K562 (cell line): ENCODE data around the gene RRAGD. TPM values are rescaled to one million over a fixed set of nuclear protein-coding genes. Genes with fewer than 3 reads are reported as not detected.

ENCODE experiments used
- EP400 ChIP-seq: fragments of 450-650 bp; IDR thresholded peaks from 2 replicates; pipeline ENCODE4 v1.6.1; 2017; ENCODE audit warnings: antibody characterized with exemption, mild to moderate bottlenecking, moderate library complexity
- ESRRB ChIP-seq: fragments of 250-450 bp; sonication (Bioruptor Pico); IDR thresholded peaks from 2 replicates; pipeline ENCODE4 v1.5.0; 2020; ENCODE audit warnings: mild to moderate bottlenecking, moderate library complexity, borderline replicate concordance
- FOXM1 ChIP-seq, 2 experiments: fragments of 450-650 bp in 1 of 2; sonication (generic) in 1 of 2; formaldehyde crosslinking in 1 of 2; IDR thresholded peaks; 2 replicates each; pipeline versions ENCODE4 v1.6.1 to v1.9.0; 2017 to 2022; ENCODE audit warnings: low read depth in 2 of 2, mild to moderate bottlenecking in 2 of 2, missing genetic modification reagents in 1 of 2, moderate library complexity in 1 of 2
- JUND ChIP-seq, 2 experiments: IDR thresholded peaks; 2 replicates in 1 of 2; 3 replicates in 1 of 2; pipeline ENCODE4 v1.6.1; 2011; ENCODE audit warnings: borderline replicate concordance in 2 of 2, low read depth in 2 of 2, low read length in 2 of 2, improper control_type of control experiment in 1 of 2, missing biosample characterization in 1 of 2, missing genetic modification characterization in 1 of 2, missing genetic modification reagents in 1 of 2
- MECOM ChIP-seq: fragments of 250-450 bp; sonication (Bioruptor Pico); IDR thresholded peaks from 2 replicates; pipeline ENCODE4 v1.8.0; 2022; ENCODE audit warnings: inconsistent platforms
- PHB2 ChIP-seq: fragments of 450-650 bp; IDR thresholded peaks from 2 replicates; pipeline ENCODE4 v1.6.1; 2017; ENCODE audit warnings: low read depth
- POLR3A ChIP-seq: IDR thresholded peaks from 2 replicates; pipeline ENCODE4 v1.6.1; 2011; ENCODE audit warnings: borderline replicate concordance, mild to moderate bottlenecking, moderate library complexity; ENCODE audit not compliant: insufficient read length, insufficient read depth; ENCODE audit errors: extremely low read depth
- POU5F1 ChIP-seq: fragments of 150-350 bp; IDR thresholded peaks from 2 replicates; pipeline ENCODE4 v1.6.1; 2014; ENCODE audit warnings: borderline replicate concordance, low read length, low read depth, mild to moderate bottlenecking; ENCODE audit not compliant: partially characterized antibody
- SMAD1 ChIP-seq: fragments of 150-350 bp; IDR thresholded peaks from 2 replicates; pipeline ENCODE4 v1.6.1; 2014; ENCODE audit warnings: low read length, low read depth; ENCODE audit not compliant: partially characterized antibody
- YBX1 ChIP-seq: fragments of 450-650 bp; IDR thresholded peaks from 2 replicates; pipeline ENCODE4 v1.7.1; 2016; ENCODE audit warnings: mild to moderate bottlenecking
- ZNF212 ChIP-seq: fragments of 450-650 bp; formaldehyde crosslinking; IDR thresholded peaks from 2 replicates; pipeline ENCODE4 v1.4.0; 2020; ENCODE audit warnings: mild to moderate bottlenecking
- ZNF408 ChIP-seq: fragments of 250-450 bp; sonication (Bioruptor Pico); IDR thresholded peaks from 2 replicates; pipeline ENCODE4 v1.4.0; 2020; ENCODE audit warnings: low read depth, mild to moderate bottlenecking, moderate library complexity
- ZNF717 ChIP-seq: fragments of 250-450 bp; sonication (Bioruptor Pico); IDR thresholded peaks from 2 replicates; pipeline ENCODE4 v1.5.0; 2021
- polyA plus RNA-seq, 8 experiments: library from polyadenylated mRNA; depleted of rRNA in 4 of 8; stranded (reverse) in 5 of 8; unstranded in 3 of 8; fragments of >200 nt; fragmentation: Nextera tagmentation in 2 of 8; fragmentation: Illumina TruSeq in 1 of 8; extraction: Ambion mirVana in 2 of 8; extraction: Trizol in 1 of 8; gene quantifications; 2 replicates each; pipeline versions ENCODE4 v1.2.1 to v1.2.3, GENCODE V29; 2011 to 2014; ENCODE audit warnings: inconsistent platforms in 1 of 8, missing spikeins in 1 of 8
- total RNA-seq, 7 experiments: library from RNA; depleted of rRNA in 6 of 7; stranded (reverse); fragments of >200 nt in 6 of 7; fragmentation: Illumina TruSeq in 2 of 7; extraction: Trizol in 2 of 7; gene quantifications; 2 replicates each; pipeline versions ENCODE4 v1.2.1 to v1.2.3, GENCODE V29; 2011 to 2021; ENCODE audit warnings: low replicate concordance in 1 of 7
- TF ChIP-seq, protein P1 (sequence below): sonication (generic); formaldehyde crosslinking; IDR thresholded peaks from 2 replicates; pipeline ENCODE4 v1.8.0; 2022; ENCODE audit warnings: mild to moderate bottlenecking, missing genetic modification reagents
- TF ChIP-seq, protein P2 (sequence below): fragments of 450-650 bp; IDR thresholded peaks from 2 replicates; pipeline ENCODE4 v1.6.1; 2017; ENCODE audit warnings: antibody characterized with exemption, mild to moderate bottlenecking
- TF ChIP-seq, protein P3 (sequence below): IDR thresholded peaks from 2 replicates; pipeline ENCODE4 v1.6.1; 2012; ENCODE audit warnings: low read depth, low read length, improper control_type of control experiment, borderline replicate concordance
- TF ChIP-seq, protein P4 (sequence below): fragments of 450-650 bp; formaldehyde crosslinking; IDR thresholded peaks from 2 replicates; pipeline ENCODE4 v1.4.0; 2020; ENCODE audit warnings: mild to moderate bottlenecking, moderate library complexity

Gene RRAGD
- total and polyA plus RNA-seq, 9 of the 15 experiments (the other 6 are each of a cell fraction or from before 2014, with no cell fraction given), result 0.03 to 0.07 (median 0.04) TPM; not detected in 6

DNA sequence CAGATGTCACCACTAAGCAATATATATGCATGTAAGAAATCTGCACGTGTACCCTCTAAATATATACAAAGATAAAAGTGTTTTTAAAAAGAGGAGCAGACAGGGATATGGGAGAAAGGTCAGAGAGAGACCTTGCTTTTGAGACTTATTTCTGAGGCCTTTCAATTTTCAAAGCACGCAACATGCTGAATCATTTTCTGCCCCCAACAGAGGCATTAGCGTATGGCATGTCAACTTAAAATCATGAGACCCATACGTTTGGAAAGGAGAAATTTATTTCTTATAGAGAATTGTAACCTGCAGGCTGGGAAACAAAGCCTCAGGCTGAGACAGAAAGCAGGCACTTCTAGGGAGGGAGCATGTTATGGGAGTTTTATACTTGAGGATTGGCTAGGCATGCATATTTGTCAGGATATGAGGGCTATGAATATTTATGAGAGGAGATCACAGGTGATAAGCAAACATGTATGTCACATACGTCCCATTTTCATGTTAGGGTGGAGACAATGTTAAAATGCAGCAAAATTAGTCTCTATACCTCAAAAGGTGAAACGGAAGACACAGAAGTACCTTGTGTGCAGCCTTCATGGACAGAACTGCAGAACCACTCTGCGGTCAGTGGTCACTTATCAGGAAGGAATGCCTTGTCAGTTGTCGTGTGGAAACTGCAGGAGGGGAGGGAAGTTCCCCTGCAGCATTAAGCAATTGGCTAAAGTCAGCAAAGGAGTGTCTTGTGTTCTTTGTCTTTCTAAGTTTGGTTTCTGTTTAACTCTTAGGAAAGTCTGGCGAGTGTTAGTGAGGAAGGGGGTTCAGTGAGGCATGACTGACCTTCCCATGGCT, 90.7 kb downstream of the RRAGD start (continued):
- TF ChIP-seq, protein P1, sequence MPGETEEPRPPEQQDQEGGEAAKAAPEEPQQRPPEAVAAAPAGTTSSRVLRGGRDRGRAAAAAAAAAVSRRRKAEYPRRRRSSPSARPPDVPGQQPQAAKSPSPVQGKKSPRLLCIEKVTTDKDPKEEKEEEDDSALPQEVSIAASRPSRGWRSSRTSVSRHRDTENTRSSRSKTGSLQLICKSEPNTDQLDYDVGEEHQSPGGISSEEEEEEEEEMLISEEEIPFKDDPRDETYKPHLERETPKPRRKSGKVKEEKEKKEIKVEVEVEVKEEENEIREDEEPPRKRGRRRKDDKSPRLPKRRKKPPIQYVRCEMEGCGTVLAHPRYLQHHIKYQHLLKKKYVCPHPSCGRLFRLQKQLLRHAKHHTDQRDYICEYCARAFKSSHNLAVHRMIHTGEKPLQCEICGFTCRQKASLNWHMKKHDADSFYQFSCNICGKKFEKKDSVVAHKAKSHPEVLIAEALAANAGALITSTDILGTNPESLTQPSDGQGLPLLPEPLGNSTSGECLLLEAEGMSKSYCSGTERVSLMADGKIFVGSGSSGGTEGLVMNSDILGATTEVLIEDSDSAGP, result no peak
- TF ChIP-seq ZNF717 (CRISPR knock-in tag) (no peak), POU5F1 (no peak), YBX1 (no peak), ZNF408 (CRISPR knock-in tag) (no peak), JUND (IDR thresholded peaks at IDR 0.05; ENCODE audit: borderline replicate concordance, low read depth, low read length) (0 out of 2 replicates have a peak, but pooled peaks have one; percentile 29), JUND (tag; IDR thresholded peaks at IDR 0.05; ENCODE audit: borderline replicate concordance, low read depth, low read length) (peak; percentile 72; the same call in 1 of the 3 replicates), ESRRB (no peak), MECOM (no peak), EP400 (no peak), FOXM1 (IDR thresholded peaks at IDR 0.05; ENCODE audit: low read depth) (0 out of 2 replicates have a peak, but pooled peaks have one; percentile 20), FOXM1 (CRISPR knock-in tag; IDR thresholded peaks at IDR 0.05; ENCODE audit: low read depth) (no peak), POLR3A (no peak), PHB2 (no peak), ZNF212 (CRISPR knock-in tag) (no peak), SMAD1 (no peak)
- TF ChIP-seq, protein P2, sequence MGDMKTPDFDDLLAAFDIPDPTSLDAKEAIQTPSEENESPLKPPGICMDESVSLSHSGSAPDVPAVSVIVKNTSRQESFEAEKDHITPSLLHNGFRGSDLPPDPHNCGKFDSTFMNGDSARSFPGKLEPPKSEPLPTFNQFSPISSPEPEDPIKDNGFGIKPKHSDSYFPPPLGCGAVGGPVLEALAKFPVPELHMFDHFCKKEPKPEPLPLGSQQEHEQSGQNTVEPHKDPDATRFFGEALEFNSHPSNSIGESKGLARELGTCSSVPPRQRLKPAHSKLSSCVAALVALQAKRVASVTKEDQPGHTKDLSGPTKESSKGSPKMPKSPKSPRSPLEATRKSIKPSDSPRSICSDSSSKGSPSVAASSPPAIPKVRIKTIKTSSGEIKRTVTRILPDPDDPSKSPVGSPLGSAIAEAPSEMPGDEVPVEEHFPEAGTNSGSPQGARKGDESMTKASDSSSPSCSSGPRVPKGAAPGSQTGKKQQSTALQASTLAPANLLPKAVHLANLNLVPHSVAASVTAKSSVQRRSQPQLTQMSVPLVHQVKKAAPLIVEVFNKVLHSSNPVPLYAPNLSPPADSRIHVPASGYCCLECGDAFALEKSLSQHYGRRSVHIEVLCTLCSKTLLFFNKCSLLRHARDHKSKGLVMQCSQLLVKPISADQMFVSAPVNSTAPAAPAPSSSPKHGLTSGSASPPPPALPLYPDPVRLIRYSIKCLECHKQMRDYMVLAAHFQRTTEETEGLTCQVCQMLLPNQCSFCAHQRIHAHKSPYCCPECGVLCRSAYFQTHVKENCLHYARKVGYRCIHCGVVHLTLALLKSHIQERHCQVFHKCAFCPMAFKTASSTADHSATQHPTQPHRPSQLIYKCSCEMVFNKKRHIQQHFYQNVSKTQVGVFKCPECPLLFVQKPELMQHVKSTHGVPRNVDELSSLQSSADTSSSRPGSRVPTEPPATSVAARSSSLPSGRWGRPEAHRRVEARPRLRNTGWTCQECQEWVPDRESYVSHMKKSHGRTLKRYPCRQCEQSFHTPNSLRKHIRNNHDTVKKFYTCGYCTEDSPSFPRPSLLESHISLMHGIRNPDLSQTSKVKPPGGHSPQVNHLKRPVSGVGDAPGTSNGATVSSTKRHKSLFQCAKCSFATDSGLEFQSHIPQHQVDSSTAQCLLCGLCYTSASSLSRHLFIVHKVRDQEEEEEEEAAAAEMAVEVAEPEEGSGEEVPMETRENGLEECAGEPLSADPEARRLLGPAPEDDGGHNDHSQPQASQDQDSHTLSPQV, result no peak
- TF ChIP-seq, protein P3, sequence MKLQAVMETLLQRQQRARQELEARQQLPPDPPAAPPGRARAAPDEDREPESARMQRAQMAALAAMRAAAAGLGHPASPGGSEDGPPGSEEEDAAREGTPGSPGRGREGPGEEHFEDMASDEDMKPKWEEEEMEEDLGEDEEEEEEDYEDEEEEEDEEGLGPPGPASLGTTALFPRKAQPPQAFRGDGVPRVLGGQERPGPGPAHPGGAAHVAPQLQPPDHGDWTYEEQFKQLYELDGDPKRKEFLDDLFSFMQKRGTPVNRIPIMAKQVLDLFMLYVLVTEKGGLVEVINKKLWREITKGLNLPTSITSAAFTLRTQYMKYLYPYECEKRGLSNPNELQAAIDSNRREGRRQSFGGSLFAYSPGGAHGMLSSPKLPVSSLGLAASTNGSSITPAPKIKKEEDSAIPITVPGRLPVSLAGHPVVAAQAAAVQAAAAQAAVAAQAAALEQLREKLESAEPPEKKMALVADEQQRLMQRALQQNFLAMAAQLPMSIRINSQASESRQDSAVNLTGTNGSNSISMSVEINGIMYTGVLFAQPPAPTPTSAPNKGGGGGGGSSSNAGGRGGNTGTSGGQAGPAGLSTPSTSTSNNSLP, result no peak
- TF ChIP-seq, protein P4, sequence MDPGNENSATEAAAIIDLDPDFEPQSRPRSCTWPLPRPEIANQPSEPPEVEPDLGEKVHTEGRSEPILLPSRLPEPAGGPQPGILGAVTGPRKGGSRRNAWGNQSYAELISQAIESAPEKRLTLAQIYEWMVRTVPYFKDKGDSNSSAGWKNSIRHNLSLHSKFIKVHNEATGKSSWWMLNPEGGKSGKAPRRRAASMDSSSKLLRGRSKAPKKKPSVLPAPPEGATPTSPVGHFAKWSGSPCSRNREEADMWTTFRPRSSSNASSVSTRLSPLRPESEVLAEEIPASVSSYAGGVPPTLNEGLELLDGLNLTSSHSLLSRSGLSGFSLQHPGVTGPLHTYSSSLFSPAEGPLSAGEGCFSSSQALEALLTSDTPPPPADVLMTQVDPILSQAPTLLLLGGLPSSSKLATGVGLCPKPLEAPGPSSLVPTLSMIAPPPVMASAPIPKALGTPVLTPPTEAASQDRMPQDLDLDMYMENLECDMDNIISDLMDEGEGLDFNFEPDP (CRISPR knock-in tag), result no peak
